Transverse colon (tissue), 4 donors: ENCODE data around the gene UBQLNL. TPM values are rescaled to one million over a fixed set of nuclear protein-coding genes. Genes with fewer than 3 reads are reported as not detected.

Experiments used
- DNase-seq: peaks from one replicate; pipeline ENCODE4 v3.0.0-alpha.2; 2019
- H3K27ac ChIP-seq, 4 donors: fragments of 200-600 bp; sonication (generic); 2 replicates each; pipeline ENCODE4 v1.5.1; 2016 to 2018; ENCODE audit warnings: inconsistent platforms in 4 of 4
- H3K27me3 ChIP-seq: fragments of 200-600 bp; sonication (generic); 2 replicates; pipeline ENCODE4 v1.5.1; 2017; ENCODE audit warnings: inconsistent platforms
- H3K36me3 ChIP-seq, 4 donors: fragments of 200-600 bp; sonication (generic); 2 replicates each; pipeline ENCODE4 v1.5.1; 2017 to 2019; ENCODE audit warnings: inconsistent platforms in 4 of 4
- H3K4me1 ChIP-seq, 4 donors: fragments of 200-600 bp; sonication (generic); 2 replicates each; pipeline ENCODE4 v1.5.1; 2017 to 2020; ENCODE audit warnings: inconsistent platforms in 4 of 4
- H3K4me3 ChIP-seq, 4 donors: fragments of 200-600 bp; sonication (generic); 1 replicate in 1 of 4; 2 replicates in 3 of 4; pipeline versions ENCODE4 v1.5.1 to v1.6.1; 2017 to 2019; ENCODE audit warnings: inconsistent platforms in 4 of 4
- H3K9me3 ChIP-seq, 2 donors: fragments of 200-600 bp; sonication (generic); 2 replicates each; pipeline ENCODE4 v1.5.1; 2017 to 2019; ENCODE audit warnings: inconsistent platforms in 2 of 2
- EP300 ChIP-seq: sonication (generic); formaldehyde crosslinking; IDR thresholded peaks from one replicate; pipeline ENCODE4 v1.6.1; 2017; ENCODE audit warnings: antibody characterized with exemption, low read depth
- POLR2A ChIP-seq: fragments of 450-650 bp; IDR thresholded peaks from one replicate; pipeline ENCODE4 v1.6.1; 2016; ENCODE audit warnings: antibody characterized with exemption, mild to moderate bottlenecking, moderate library complexity
- POLR2AphosphoS5 ChIP-seq, 3 donors: sonication (generic); formaldehyde crosslinking; IDR thresholded peaks; one replicate each; pipeline ENCODE4 v1.6.1; 2016; ENCODE audit warnings: antibody characterized with exemption in 3 of 3
- WGBS, 2 donors: methylation state at CpG; one replicate each; pipeline ENCODE4 v1.1.5; 2018; ENCODE audit warnings: low coverage in 1 of 2; 5-methylcytosine and 5-hydroxymethylcytosine counted together
- in situ Hi-C, 4 donors: fragments of 200-750 bp; cut with MboI; loops; one replicate each; pipeline versions ENCODE4 v1.15.0 to v1.15.1; 2017; ENCODE audit warnings: low sequenced_read_pairs in 3 of 4, low pct_ligation_motif_present in 1 of 4, low pct_unique_long_range_greater_than_20kb in 1 of 4
- intact Hi-C: fragments of 100-400 bp; cut with DNase I; formaldehyde crosslinking; loops from one replicate; pipeline ENCODE4 v1.15.1; 2023; ENCODE audit warnings: low total_unique reads
- total RNA-seq, 4 donors: library from RNA; depleted of rRNA; stranded (reverse); fragments of >200 nt; gene quantifications; one replicate each; pipeline ENCODE4 v1.1.0, GENCODE V29; 2016
- TF ChIP-seq, protein P1 (sequence below), 5 experiments: fragments of 200-600 bp in 3 of 5; fragments of 450-650 bp in 2 of 5; sonication (generic) in 3 of 5; IDR thresholded peaks; 1 replicate in 2 of 5; 2 replicates in 3 of 5; pipeline ENCODE4 v1.5.1; 2016 to 2017; ENCODE audit warnings: antibody characterized with exemption in 5 of 5, inconsistent platforms in 3 of 5, mild to moderate bottlenecking in 2 of 5, moderate library complexity in 1 of 5

UBQLNL gene
- total RNA-seq, 4 donors from 2014 or later, result 0.41 to 1.8 (median 0.48) TPM; not detected in 1

DNA sequence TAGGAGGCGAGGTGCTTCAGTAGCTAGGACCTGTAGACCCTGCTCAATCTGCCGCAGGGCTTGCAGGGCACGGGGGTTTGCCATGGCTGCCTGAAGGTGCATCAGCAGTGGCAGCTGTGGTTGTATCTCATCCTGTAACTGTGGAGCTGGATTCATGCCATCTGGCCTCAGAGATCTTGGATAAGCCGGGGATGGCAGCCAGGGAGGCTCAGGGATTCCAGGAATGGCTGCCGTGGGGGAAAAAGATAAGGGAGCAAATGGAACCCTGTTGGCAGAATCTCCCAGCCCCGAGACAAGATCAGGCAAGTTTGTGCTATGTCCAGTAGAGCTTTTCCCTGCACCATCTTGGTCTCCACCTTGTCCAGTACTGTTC, 8.6 kb downstream of the UBQLNL start:
- WGBS, 2 donors, result 40 to 79% methylated on average over 1 to 6 of the region's 6 CpGs
- in situ Hi-C loops, result no loop called here
- H3K27me3 ChIP-seq, result no peaks in the 10 kb centered on the region
- no peaks in the 10 kb centered on the region for H3K4me1 ChIP-seq
- no peak overlapping the region for H3K27ac ChIP-seq
- H3K36me3 ChIP-seq, result no peaks in the 10 kb centered on the region
- DNase-seq, result no peak
- TF ChIP-seq EP300, result no peak
- TF ChIP-seq, protein P1, sequence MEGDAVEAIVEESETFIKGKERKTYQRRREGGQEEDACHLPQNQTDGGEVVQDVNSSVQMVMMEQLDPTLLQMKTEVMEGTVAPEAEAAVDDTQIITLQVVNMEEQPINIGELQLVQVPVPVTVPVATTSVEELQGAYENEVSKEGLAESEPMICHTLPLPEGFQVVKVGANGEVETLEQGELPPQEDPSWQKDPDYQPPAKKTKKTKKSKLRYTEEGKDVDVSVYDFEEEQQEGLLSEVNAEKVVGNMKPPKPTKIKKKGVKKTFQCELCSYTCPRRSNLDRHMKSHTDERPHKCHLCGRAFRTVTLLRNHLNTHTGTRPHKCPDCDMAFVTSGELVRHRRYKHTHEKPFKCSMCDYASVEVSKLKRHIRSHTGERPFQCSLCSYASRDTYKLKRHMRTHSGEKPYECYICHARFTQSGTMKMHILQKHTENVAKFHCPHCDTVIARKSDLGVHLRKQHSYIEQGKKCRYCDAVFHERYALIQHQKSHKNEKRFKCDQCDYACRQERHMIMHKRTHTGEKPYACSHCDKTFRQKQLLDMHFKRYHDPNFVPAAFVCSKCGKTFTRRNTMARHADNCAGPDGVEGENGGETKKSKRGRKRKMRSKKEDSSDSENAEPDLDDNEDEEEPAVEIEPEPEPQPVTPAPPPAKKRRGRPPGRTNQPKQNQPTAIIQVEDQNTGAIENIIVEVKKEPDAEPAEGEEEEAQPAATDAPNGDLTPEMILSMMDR (IDR thresholded peaks at IDR 0.05), result no peak
- TF ChIP-seq POLR2AphosphoS5 (IDR thresholded peaks at IDR 0.05), result no peak
- TF ChIP-seq POLR2A, result no peak
- H3K4me3 ChIP-seq, result no peak overlapping the region
- intact Hi-C loops, result no loop called here
- no peaks in the 10 kb centered on the region for H3K9me3 ChIP-seq

GRCh38 chr11:5507177-5507932, 9.1 kb downstream of the UBQLNL start:
- H3K4me1 ChIP-seq, result no peaks in the 10 kb centered on the region
- no peak overlapping the region for H3K4me3 ChIP-seq
- H3K27ac ChIP-seq, result no peak overlapping the region
- intact Hi-C loops (no loop called here), in situ Hi-C loops (no loop called here)
- DNase-seq, result no peak
- WGBS, 2 donors, result 78 to 90% methylated on average over 5 to 9 of the region's 9 CpGs
- H3K27me3 ChIP-seq, result no peaks in the 10 kb centered on the region
- no peaks in the 10 kb centered on the region for H3K36me3 ChIP-seq
- TF ChIP-seq POLR2A, result no peak
- no peak for TF ChIP-seq POLR2AphosphoS5 (IDR thresholded peaks at IDR 0.05)
- TF ChIP-seq, protein P1 (IDR thresholded peaks at IDR 0.05), result no peak
- TF ChIP-seq EP300, result no peak
- no peaks in the 10 kb centered on the region for H3K9me3 ChIP-seq

GRCh38 chr11:5505363-5506048, 11.0 kb downstream of the UBQLNL start:
- in situ Hi-C loops, result no loop called here
- H3K9me3 ChIP-seq, result no peaks in the 10 kb centered on the region
- no peak overlapping the region for H3K4me3 ChIP-seq
- H3K36me3 ChIP-seq, result no peaks in the 10 kb centered on the region
- H3K27me3 ChIP-seq, result no peaks in the 10 kb centered on the region
- no peak overlapping the region for H3K27ac ChIP-seq
- no peak for DNase-seq
- WGBS, 2 donors, result 88 to 89% methylated on average over 6 to 9 of the region's 9 CpGs
- intact Hi-C loops, result no loop called here
- no peak for TF ChIP-seq POLR2AphosphoS5 (IDR thresholded peaks at IDR 0.05)
- TF ChIP-seq, protein P1 (IDR thresholded peaks at IDR 0.05), result no peak
- no peaks in the 10 kb centered on the region for H3K4me1 ChIP-seq

DNA sequence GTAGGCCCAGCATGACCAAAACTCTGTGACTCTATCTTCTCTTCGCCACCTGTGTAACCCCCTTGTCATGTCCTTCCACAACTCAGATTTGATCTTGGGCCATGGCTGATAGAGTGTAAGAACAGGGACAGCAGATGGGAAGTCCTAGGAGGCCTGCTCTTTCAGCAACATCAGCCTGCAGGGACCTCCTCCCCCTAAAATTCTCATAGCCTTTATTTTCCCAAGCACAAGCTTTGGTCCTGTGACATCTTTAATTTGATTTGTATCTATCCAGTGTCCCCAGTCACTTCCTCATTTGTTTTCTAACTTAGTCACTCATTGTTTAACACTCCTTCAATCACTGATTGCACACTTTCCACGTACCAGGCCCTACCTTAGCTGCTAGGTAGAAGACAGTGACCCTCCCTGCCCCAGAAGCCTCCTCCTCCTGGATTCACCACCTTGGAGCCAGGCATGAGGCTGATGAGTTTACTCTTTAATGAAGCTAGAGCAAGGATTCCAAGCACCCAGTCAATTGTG, 12.0 kb downstream of the UBQLNL start:
- H3K9me3 ChIP-seq, result no peaks in the 10 kb centered on the region
- no peak for TF ChIP-seq POLR2AphosphoS5 (IDR thresholded peaks at IDR 0.05)
- no peak for TF ChIP-seq EP300
- TF ChIP-seq POLR2A, result no peak
- TF ChIP-seq, protein P1 (IDR thresholded peaks at IDR 0.05), result no peak
- intact Hi-C loops (no loop called here), in situ Hi-C loops (no loop called here)
- no peaks in the 10 kb centered on the region for H3K27me3 ChIP-seq
- H3K4me3 ChIP-seq, result no peak overlapping the region
- no peaks in the 10 kb centered on the region for H3K36me3 ChIP-seq
- H3K4me1 ChIP-seq, result no peaks in the 10 kb centered on the region
- 60 to 68% methylated on average over 1 to 2 of the region's 2 CpGs for WGBS, 2 donors
- DNase-seq, result no peak
- H3K27ac ChIP-seq, result no peak overlapping the region
